ENCODE data around the gene TGM3.

DNA sequence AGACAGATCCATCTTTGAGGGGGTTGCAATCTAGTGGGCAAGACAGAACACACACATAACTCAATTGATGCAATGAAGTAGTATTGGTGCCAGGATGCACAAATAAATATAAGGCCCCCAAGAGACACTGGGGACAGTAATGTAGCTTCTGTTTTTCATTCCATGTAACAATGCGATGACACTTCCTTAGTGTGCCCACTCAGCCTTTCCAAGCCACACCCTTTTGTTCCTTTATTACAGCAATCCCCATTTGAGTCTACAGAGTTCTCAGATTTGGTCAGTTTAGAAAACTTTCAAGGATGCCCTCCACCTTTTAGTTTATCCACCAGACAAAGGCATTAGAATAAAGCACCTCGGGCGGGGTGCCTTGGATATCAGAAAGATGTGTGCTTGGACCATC, 15.5 kb downstream of the TGM3 start:
- TF ChIP-seq CTCF (IDR thresholded peaks at IDR 0.05; ENCODE audit: insufficient read depth, low read length) = no peak
- TF ChIP-seq GABPA (IDR thresholded peaks at IDR 0.05; ENCODE audit: low read depth) = no peak
- no peak for TF ChIP-seq POLR2AphosphoS5 (IDR thresholded peaks at IDR 0.05; ENCODE audit: low read depth)
- TF ChIP-seq, protein P1, sequence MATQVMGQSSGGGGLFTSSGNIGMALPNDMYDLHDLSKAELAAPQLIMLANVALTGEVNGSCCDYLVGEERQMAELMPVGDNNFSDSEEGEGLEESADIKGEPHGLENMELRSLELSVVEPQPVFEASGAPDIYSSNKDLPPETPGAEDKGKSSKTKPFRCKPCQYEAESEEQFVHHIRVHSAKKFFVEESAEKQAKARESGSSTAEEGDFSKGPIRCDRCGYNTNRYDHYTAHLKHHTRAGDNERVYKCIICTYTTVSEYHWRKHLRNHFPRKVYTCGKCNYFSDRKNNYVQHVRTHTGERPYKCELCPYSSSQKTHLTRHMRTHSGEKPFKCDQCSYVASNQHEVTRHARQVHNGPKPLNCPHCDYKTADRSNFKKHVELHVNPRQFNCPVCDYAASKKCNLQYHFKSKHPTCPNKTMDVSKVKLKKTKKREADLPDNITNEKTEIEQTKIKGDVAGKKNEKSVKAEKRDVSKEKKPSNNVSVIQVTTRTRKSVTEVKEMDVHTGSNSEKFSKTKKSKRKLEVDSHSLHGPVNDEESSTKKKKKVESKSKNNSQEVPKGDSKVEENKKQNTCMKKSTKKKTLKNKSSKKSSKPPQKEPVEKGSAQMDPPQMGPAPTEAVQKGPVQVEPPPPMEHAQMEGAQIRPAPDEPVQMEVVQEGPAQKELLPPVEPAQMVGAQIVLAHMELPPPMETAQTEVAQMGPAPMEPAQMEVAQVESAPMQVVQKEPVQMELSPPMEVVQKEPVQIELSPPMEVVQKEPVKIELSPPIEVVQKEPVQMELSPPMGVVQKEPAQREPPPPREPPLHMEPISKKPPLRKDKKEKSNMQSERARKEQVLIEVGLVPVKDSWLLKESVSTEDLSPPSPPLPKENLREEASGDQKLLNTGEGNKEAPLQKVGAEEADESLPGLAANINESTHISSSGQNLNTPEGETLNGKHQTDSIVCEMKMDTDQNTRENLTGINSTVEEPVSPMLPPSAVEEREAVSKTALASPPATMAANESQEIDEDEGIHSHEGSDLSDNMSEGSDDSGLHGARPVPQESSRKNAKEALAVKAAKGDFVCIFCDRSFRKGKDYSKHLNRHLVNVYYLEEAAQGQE (IDR thresholded peaks at IDR 0.05; ENCODE audit: insufficient replicate concordance, low read depth) = no peak
